Ureter (tissue), 1 donor: ENCODE data around the gene KCNQ1. TPM values are rescaled to one million over a fixed set of nuclear protein-coding genes. Genes with fewer than 3 reads are reported as not detected.
A peak's percentile ranks its signal among the peaks of the same experiment; 100 is the strongest.

Experiments
- DNase-seq: peaks from one replicate; pipeline ENCODE4 v3.0.0-alpha.2; 2020; ENCODE audit warnings: low spot score
- total RNA-seq: library from RNA; stranded (reverse); gene quantifications from one replicate; pipeline ENCODE4 v1.2.4, GENCODE V29; 2023
- donor health status: DM: yes; HTN: yes; CAD: no.

Gene KCNQ1
- total RNA-seq, 1 donor from 2014 or later = 63.0 TPM

GRCh38 chr11:2423157-2424025, 21.4 kb upstream of the KCNQ1 start:
- DNase-seq = no peak

- DNase-seq = no peak
Observed at GRCh38 chr11:2424811-2425495, 19.9 kb upstream of the KCNQ1 start.

GRCh38 chr11:2425506-2425905, 19.3 kb upstream of the KCNQ1 start:
- no peak for DNase-seq

GRCh38 chr11:2426221-2426620, 18.6 kb upstream of the KCNQ1 start:
- no peak for DNase-seq

GRCh38 chr11:2426826-2427521, 17.8 kb upstream of the KCNQ1 start:
- peak; percentile 73 for DNase-seq

- no peak for DNase-seq
Observed at GRCh38 chr11:2427721-2428321, 17.0 kb upstream of the KCNQ1 start.

- DNase-seq = peak; percentile 80
Observed at GRCh38 chr11:2428322-2428795, 16.4 kb upstream of the KCNQ1 start.

- DNase-seq = no peak
Observed at GRCh38 chr11:2431395-2431794, 13.4 kb upstream of the KCNQ1 start.

GRCh38 chr11:2432171-2432621, 12.6 kb upstream of the KCNQ1 start:
- DNase-seq = no peak

- DNase-seq = no peak
Observed at GRCh38 chr11:2432628-2433071, 12.2 kb upstream of the KCNQ1 start.

- no peak for DNase-seq
Observed at GRCh38 chr11:2433106-2433925, 11.5 kb upstream of the KCNQ1 start.

- no peak for DNase-seq
Observed at GRCh38 chr11:2434008-2434407, 10.8 kb upstream of the KCNQ1 start.

- DNase-seq = no peak
Observed at GRCh38 chr11:2434506-2435255, 10.1 kb upstream of the KCNQ1 start.

- no peak for DNase-seq
Observed at GRCh38 chr11:2435288-2436012, 9.4 kb upstream of the KCNQ1 start.

- no peak for DNase-seq
Observed at GRCh38 chr11:2436013-2436520, 8.7 kb upstream of the KCNQ1 start.

- no peak for DNase-seq
Observed at GRCh38 chr11:2436521-2437031, 8.2 kb upstream of the KCNQ1 start.

- DNase-seq = no peak
Observed at GRCh38 chr11:2437516-2437915, 7.3 kb upstream of the KCNQ1 start.

- DNase-seq = no peak
Observed at GRCh38 chr11:2439820-2440219, 5.0 kb upstream of the KCNQ1 start.

- no peak for DNase-seq
Observed at GRCh38 chr11:2440646-2441045, 4.2 kb upstream of the KCNQ1 start.
